ENCODE results near the gene KANSL3.
A peak's percentile ranks its signal among the peaks of the same experiment; 100 is the strongest.

KANSL3 gene

GRCh38 chr2:96683972-96684820 lies 46.1 kb upstream of the KANSL3 start:
- no peak for TF ChIP-seq CEBPB (IDR thresholded peaks at IDR 0.05)
- TF ChIP-seq FOXM1 (IDR thresholded peaks at IDR 0.05; ENCODE audit: borderline replicate concordance, low read depth) = no peak

- TF ChIP-seq FOXM1 (IDR thresholded peaks at IDR 0.05; ENCODE audit: borderline replicate concordance, low read depth) (no peak), TEAD4 (IDR thresholded peaks at IDR 0.05) (no peak), MAX (IDR thresholded peaks at IDR 0.05) (no peak), RAD21 (IDR thresholded peaks at IDR 0.05; ENCODE audit: low read depth) (no peak), EGR1 (IDR thresholded peaks at IDR 0.05) (no peak), CEBPB (IDR thresholded peaks at IDR 0.05) (no peak), NFIC (IDR thresholded peaks at IDR 0.05) (no peak), CREB1 (IDR thresholded peaks at IDR 0.05; ENCODE audit: low read depth) (no peak)
Observed at GRCh38 chr2:96683307-96683706, 45.2 kb upstream of the KANSL3 start.

GRCh38 chr2:96681540-96681939 lies 43.4 kb upstream of the KANSL3 start:
- TF ChIP-seq TEAD4 (IDR thresholded peaks at IDR 0.05) = no peak
- TF ChIP-seq REST (IDR thresholded peaks at IDR 0.05; ENCODE audit: low read depth) = no peak
- TF ChIP-seq CEBPB (IDR thresholded peaks at IDR 0.05) = no peak
- TF ChIP-seq CREB1 (IDR thresholded peaks at IDR 0.05; ENCODE audit: low read depth) = no peak
- no peak for TF ChIP-seq USF1 (IDR thresholded peaks at IDR 0.05)
- no peak for TF ChIP-seq EP300 (IDR thresholded peaks at IDR 0.05; ENCODE audit: borderline replicate concordance)
- no peak for TF ChIP-seq EGR1 (IDR thresholded peaks at IDR 0.05)
- no peak for TF ChIP-seq TCF12 (IDR thresholded peaks at IDR 0.05; ENCODE audit: low read depth)
- no peak for TF ChIP-seq ZBTB7A (IDR thresholded peaks at IDR 0.05; ENCODE audit: low read depth)

- TF ChIP-seq ZBTB7A (IDR thresholded peaks at IDR 0.05; ENCODE audit: low read depth) = no peak
Observed at GRCh38 chr2:96680561-96681141, 42.5 kb upstream of the KANSL3 start.

- no peak for TF ChIP-seq EGR1 (IDR thresholded peaks at IDR 0.05)
Observed at GRCh38 chr2:96679848-96680247, 41.7 kb upstream of the KANSL3 start.

GRCh38 chr2:96669539-96670215 lies 31.6 kb upstream of the KANSL3 start:
- TF ChIP-seq USF1 (IDR thresholded peaks at IDR 0.05) = peak; percentile 34
- no peak for TF ChIP-seq RAD21 (IDR thresholded peaks at IDR 0.05; ENCODE audit: low read depth)

- TF ChIP-seq YY1 (IDR thresholded peaks at IDR 0.05; ENCODE audit: low read depth) = no peak
- no peak for TF ChIP-seq USF1 (IDR thresholded peaks at IDR 0.05)
- TF ChIP-seq TEAD4 (IDR thresholded peaks at IDR 0.05) = no peak
- TF ChIP-seq RAD21 (IDR thresholded peaks at IDR 0.05; ENCODE audit: low read depth) = no peak
- no peak for TF ChIP-seq TCF12 (IDR thresholded peaks at IDR 0.05; ENCODE audit: low read depth)
- TF ChIP-seq EGR1 (IDR thresholded peaks at IDR 0.05) = no peak
- no peak for TF ChIP-seq FOXM1 (IDR thresholded peaks at IDR 0.05; ENCODE audit: borderline replicate concordance, low read depth)
- no peak for TF ChIP-seq TAF1 (IDR thresholded peaks at IDR 0.05; ENCODE audit: low read depth)
- no peak for TF ChIP-seq NFIC (IDR thresholded peaks at IDR 0.05)
Observed at GRCh38 chr2:96668771-96669170, 30.7 kb upstream of the KANSL3 start.

GRCh38 chr2:96665083-96665569 lies 27.0 kb upstream of the KANSL3 start:
- TF ChIP-seq CEBPB (IDR thresholded peaks at IDR 0.05) (peak; percentile 42; the same call in 1 of the 2 replicates), USF1 (IDR thresholded peaks at IDR 0.05) (no peak)
